ENCODE results near the gene LIN52. TPM values are rescaled to one million over a fixed set of nuclear protein-coding genes. Genes with fewer than 3 reads are reported as not detected.

The LIN52 gene
- total RNA-seq, 2 donors from 2014 or later = 16.4 to 19.0 TPM

DNA sequence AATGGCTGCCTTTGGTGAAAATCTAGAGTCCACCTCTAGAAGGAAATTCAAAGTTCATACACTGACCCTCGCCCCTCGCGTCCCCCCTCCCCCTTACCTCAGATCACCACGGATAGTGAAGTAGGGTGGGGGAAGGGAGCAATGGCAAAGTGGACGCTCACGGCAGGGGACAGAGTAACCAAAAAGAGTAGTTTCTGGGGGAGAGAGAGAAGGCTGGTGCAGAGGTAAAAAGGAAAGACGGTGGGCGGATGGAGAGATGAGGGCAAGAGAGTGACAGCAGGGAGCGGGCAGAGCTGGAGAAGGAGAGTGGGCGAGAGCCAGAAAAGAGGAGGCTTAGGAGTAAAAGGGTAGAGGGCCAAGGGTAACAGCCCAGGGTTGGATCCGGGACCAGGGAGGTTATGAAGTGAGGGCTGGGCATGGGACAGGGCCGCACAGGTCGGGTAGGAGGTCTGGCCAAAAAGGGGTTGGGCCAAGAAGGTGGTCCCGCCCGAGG lies 926 bp upstream of the LIN52 start:
- no peaks in the 10 kb centered on the region for H3K27me3 Mint-ChIP-seq (ENCODE audit: insufficient read depth)

DNA sequence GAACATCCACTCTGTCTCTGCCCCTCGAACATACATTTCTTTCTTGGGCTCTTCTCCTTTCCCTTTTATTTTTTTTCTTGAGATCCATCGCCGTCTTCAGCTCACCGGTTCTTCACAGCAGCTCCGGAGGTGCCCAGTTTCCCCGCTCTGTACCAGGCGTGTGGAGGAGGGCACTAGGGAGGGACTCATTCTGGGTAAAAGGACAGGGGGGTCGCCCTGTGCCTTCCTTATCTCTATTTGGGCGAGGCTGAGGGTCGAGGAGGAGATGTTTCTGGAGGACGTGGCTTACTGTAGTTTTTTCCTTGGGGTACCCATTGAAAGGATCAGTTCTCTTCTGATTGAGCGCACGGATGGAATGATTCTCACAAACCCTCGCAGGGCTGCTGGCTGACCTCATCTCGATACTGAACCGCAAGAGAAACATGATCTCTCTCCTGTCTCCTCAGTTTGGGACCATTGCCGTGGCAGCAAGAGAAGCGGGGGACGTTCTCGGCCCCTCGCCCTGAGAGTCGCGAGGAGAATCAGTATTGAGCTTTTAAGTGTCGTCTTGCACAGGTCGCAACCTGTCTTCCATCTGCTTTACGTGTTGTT lies 386 bp downstream of the LIN52 start:
- H3K4me1 Mint-ChIP-seq = peaks cover 22% of the 10 kb centered on the region
- H3K27ac Mint-ChIP-seq = peak overlapping the region; percentile 100
- Histone ChIP-seq H3K27me3 (ENCODE audit: control insufficient read depth, insufficient read depth, low read length, poor library complexity, severe bottlenecking) (no peaks in the 10 kb centered on the region), H3K4me1 (ENCODE audit: control insufficient read depth, insufficient read depth, low read length) (peaks cover 4% of the 10 kb centered on the region), H3K9ac (ENCODE audit: extremely low read depth, low read length, poor library complexity, severe bottlenecking) (peak overlapping the region; percentile 91), H3K4me3 (ENCODE audit: low read length) (peak overlapping the region; percentile 97), H3K36me3 (ENCODE audit: control insufficient read depth, insufficient read depth, low read length) (no peaks in the 10 kb centered on the region), H3K27ac (ENCODE audit: low read depth, low read length) (peak overlapping the region; percentile 67), H3K9me3 (ENCODE audit: control insufficient read depth, low read length) (no peaks in the 10 kb centered on the region)
- DNase-seq = no peak
- peaks cover 6% of the 10 kb centered on the region for H3K36me3 Mint-ChIP-seq (ENCODE audit: low read depth)
- WGBS, 2 experiments (ENCODE audit: insufficient coverage in 1 of 2, insufficient read length in 1 of 2) = 1% methylated on average over 20 to 26 of the region's 26 CpGs
- peak overlapping the region; percentile 97 for H3K4me3 Mint-ChIP-seq
- no peaks in the 10 kb centered on the region for H3K9me3 Mint-ChIP-seq
- TF ChIP-seq, protein P1, sequence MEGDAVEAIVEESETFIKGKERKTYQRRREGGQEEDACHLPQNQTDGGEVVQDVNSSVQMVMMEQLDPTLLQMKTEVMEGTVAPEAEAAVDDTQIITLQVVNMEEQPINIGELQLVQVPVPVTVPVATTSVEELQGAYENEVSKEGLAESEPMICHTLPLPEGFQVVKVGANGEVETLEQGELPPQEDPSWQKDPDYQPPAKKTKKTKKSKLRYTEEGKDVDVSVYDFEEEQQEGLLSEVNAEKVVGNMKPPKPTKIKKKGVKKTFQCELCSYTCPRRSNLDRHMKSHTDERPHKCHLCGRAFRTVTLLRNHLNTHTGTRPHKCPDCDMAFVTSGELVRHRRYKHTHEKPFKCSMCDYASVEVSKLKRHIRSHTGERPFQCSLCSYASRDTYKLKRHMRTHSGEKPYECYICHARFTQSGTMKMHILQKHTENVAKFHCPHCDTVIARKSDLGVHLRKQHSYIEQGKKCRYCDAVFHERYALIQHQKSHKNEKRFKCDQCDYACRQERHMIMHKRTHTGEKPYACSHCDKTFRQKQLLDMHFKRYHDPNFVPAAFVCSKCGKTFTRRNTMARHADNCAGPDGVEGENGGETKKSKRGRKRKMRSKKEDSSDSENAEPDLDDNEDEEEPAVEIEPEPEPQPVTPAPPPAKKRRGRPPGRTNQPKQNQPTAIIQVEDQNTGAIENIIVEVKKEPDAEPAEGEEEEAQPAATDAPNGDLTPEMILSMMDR (conservative IDR thresholded peaks at IDR 0.05) = no peak
- no peaks in the 10 kb centered on the region for H3K27me3 Mint-ChIP-seq (ENCODE audit: insufficient read depth)

More for the DNA sequence above, 926 bp upstream of the LIN52 start:
- DNase-seq = no peak
- peak overlapping the region; percentile 97 for H3K27ac Mint-ChIP-seq
- H3K4me3 ChIP-seq (ENCODE audit: low read length) = peak overlapping the region; percentile 93
- no peaks in the 10 kb centered on the region for H3K36me3 ChIP-seq (ENCODE audit: control insufficient read depth, insufficient read depth, low read length)
- H3K36me3 Mint-ChIP-seq (ENCODE audit: low read depth) = peaks cover 5% of the 10 kb centered on the region
- H3K9me3 Mint-ChIP-seq = no peaks in the 10 kb centered on the region
- H3K27me3 ChIP-seq (ENCODE audit: control insufficient read depth, insufficient read depth, low read length, poor library complexity, severe bottlenecking) = no peaks in the 10 kb centered on the region
- H3K4me1 Mint-ChIP-seq = peaks cover 22% of the 10 kb centered on the region
- TF ChIP-seq, protein P1 (conservative IDR thresholded peaks at IDR 0.05) = no peak
- H3K4me1 ChIP-seq (ENCODE audit: control insufficient read depth, insufficient read depth, low read length) = peaks cover 4% of the 10 kb centered on the region
- no peaks in the 10 kb centered on the region for H3K9me3 ChIP-seq (ENCODE audit: control insufficient read depth, low read length)
- peak overlapping the region; percentile 83 for H3K9ac ChIP-seq (ENCODE audit: extremely low read depth, low read length, poor library complexity, severe bottlenecking)
- 0 to 3% methylated on average over 10 to 12 of the region's 15 CpGs for WGBS, 2 experiments (ENCODE audit: insufficient coverage in 1 of 2, insufficient read length in 1 of 2)
- H3K4me3 Mint-ChIP-seq = peak overlapping the region; percentile 97
- peak overlapping the region; percentile 67 for H3K27ac ChIP-seq (ENCODE audit: low read depth, low read length)

- Mint-ChIP-seq H3K27me3 (ENCODE audit: insufficient read depth) (no peaks in the 10 kb centered on the region), H3K27ac (peak overlapping the region; percentile 100), H3K4me3 (peak overlapping the region; percentile 97), H3K9me3 (no peaks in the 10 kb centered on the region), H3K4me1 (peaks cover 22% of the 10 kb centered on the region), H3K36me3 (ENCODE audit: low read depth) (peaks cover 10% of the 10 kb centered on the region)
- TF ChIP-seq, protein P1 (conservative IDR thresholded peaks at IDR 0.05) = no peak
- no peak overlapping the region for H3K27ac ChIP-seq (ENCODE audit: low read depth, low read length)
- H3K9me3 ChIP-seq (ENCODE audit: control insufficient read depth, low read length) = no peaks in the 10 kb centered on the region
- no peak for DNase-seq
- peaks cover 4% of the 10 kb centered on the region for H3K4me1 ChIP-seq (ENCODE audit: control insufficient read depth, insufficient read depth, low read length)
- no peaks in the 10 kb centered on the region for H3K27me3 ChIP-seq (ENCODE audit: control insufficient read depth, insufficient read depth, low read length, poor library complexity, severe bottlenecking)
- peak overlapping the region; percentile 91 for H3K9ac ChIP-seq (ENCODE audit: extremely low read depth, low read length, poor library complexity, severe bottlenecking)
- peaks cover 4% of the 10 kb centered on the region for H3K36me3 ChIP-seq (ENCODE audit: control insufficient read depth, insufficient read depth, low read length)
- H3K4me3 ChIP-seq (ENCODE audit: low read length) = peak overlapping the region; percentile 97
- WGBS, 2 experiments (ENCODE audit: insufficient coverage in 1 of 2, insufficient read length in 1 of 2) = 94% methylated on average over 1 of the region's 1 CpG; no CpG with 5 or more reads in 1 of the 2 experiments
Observed at GRCh38 chr14:74085828-74086227, 1.1 kb downstream of the LIN52 start.
